Neural cell (in vitro differentiated cells): ENCODE measurements around the gene SLC9A3. TPM values are rescaled to one million over a fixed set of nuclear protein-coding genes. Genes with fewer than 3 reads are reported as not detected.

Experiments used
- H2AFZ ChIP-seq: fragments of 200-600, 300-800 bp; sonication (generic), shearing (Covaris generic); 2 replicates; pipeline ENCODE4 v1.6.0; 2014; ENCODE audit warnings: low read depth, mild to moderate bottlenecking, antibody characterized with exemption, low read length, moderate library complexity
- H3F3A ChIP-seq: fragments of 200-600 bp; shearing (Covaris generic); 2 replicates; pipeline ENCODE4 v1.6.1; 2016; ENCODE audit warnings: mild to moderate bottlenecking, moderate library complexity, mixed read lengths, antibody characterized with exemption, low read length; ENCODE audit not compliant: insufficient read depth, poor library complexity, severe bottlenecking
- H3K27ac ChIP-seq: fragments of 200-600, 300-800 bp; sonication (generic), shearing (Covaris generic); 2 replicates; pipeline ENCODE4 v1.5.1; 2014; ENCODE audit warnings: mild to moderate bottlenecking, low read length, moderate library complexity
- H3K27me3 ChIP-seq: fragments of 300-800, 200-600 bp; sonication (generic), shearing (Covaris generic); 2 replicates; pipeline ENCODE4 v1.6.0; 2014; ENCODE audit warnings: mild to moderate bottlenecking, low read depth, low read length, moderate library complexity; ENCODE audit not compliant: insufficient read depth
- H3K36me3 ChIP-seq: fragments of 300-800, 200-600 bp; sonication (generic), shearing (Covaris generic); 2 replicates; pipeline ENCODE4 v1.5.1; 2014; ENCODE audit warnings: mild to moderate bottlenecking, antibody characterized with exemption, low read length, moderate library complexity; ENCODE audit not compliant: insufficient read depth
- H3K4me2 ChIP-seq: fragments of 300-800, 200-600 bp; sonication (generic), shearing (Covaris generic); 2 replicates; pipeline ENCODE4 v1.6.0; 2014; ENCODE audit warnings: mild to moderate bottlenecking, low read length
- H3K4me3 ChIP-seq: fragments of 300-800, 200-600 bp; sonication (generic), shearing (Covaris generic); 2 replicates; pipeline ENCODE4 v1.5.1; 2014; ENCODE audit warnings: mild to moderate bottlenecking, low read length, moderate library complexity
- H3K79me2 ChIP-seq: fragments of 200-600 bp; shearing (Covaris generic); replicated peaks from 2 replicates; pipeline ENCODE4 v1.6.0; 2014; ENCODE audit warnings: mild to moderate bottlenecking, low read length, moderate library complexity; ENCODE audit not compliant: insufficient read depth
- H3K9ac ChIP-seq: fragments of 300-800, 200-600 bp; sonication (generic), shearing (Covaris generic); 2 replicates; pipeline ENCODE4 v1.6.1; 2016; ENCODE audit warnings: mild to moderate bottlenecking, low read length, mixed read lengths
- H3K9me2 ChIP-seq: fragments of 200-600 bp; shearing (Covaris generic); 2 replicates; pipeline ENCODE4 v1.6.1; 2016; ENCODE audit warnings: mild to moderate bottlenecking, low read length, mixed read lengths; ENCODE audit not compliant: insufficient read depth
- H3K9me3 ChIP-seq: fragments of 200-600, 300-800 bp; sonication (generic), shearing (Covaris generic); 2 replicates; pipeline ENCODE4 v1.6.1; 2016; ENCODE audit warnings: mild to moderate bottlenecking, mixed run types, low read length, moderate library complexity, mixed read lengths
- H4K20me1 ChIP-seq: fragments of 200-600 bp; shearing (Covaris generic); 2 replicates; pipeline ENCODE4 v1.6.1; 2016; ENCODE audit warnings: mild to moderate bottlenecking, mixed run types; ENCODE audit not compliant: insufficient read depth
- EP300 ChIP-seq: fragments of 450-650 bp; conservative IDR thresholded peaks from 2 replicates; pipeline ENCODE4 v1.6.1; 2014; ENCODE audit warnings: antibody characterized with exemption, mild to moderate bottlenecking, moderate library complexity; ENCODE audit not compliant: poor library complexity, severe bottlenecking
- EZH2 ChIP-seq: fragments of 200-600, 300-800 bp; shearing (Covaris generic), sonication (generic); IDR thresholded peaks from 2 replicates; pipeline ENCODE4 v1.6.1; 2014; ENCODE audit warnings: antibody characterized with exemption, low read length, borderline replicate concordance, mild to moderate bottlenecking; ENCODE audit not compliant: insufficient read depth, poor library complexity, severe bottlenecking
- MXI1 ChIP-seq: fragments of 450-650 bp; conservative IDR thresholded peaks from 2 replicates; pipeline ENCODE4 v1.6.1; 2014; ENCODE audit warnings: antibody characterized with exemption, mild to moderate bottlenecking; ENCODE audit not compliant: poor library complexity, severe bottlenecking
- POLR2AphosphoS5 ChIP-seq: IDR thresholded peaks from 2 replicates; pipeline ENCODE4 v1.6.1; 2012
- RAD21 ChIP-seq: fragments of 450-650 bp; conservative IDR thresholded peaks from 2 replicates; pipeline ENCODE4 v1.6.1; 2014; ENCODE audit warnings: antibody characterized with exemption, mild to moderate bottlenecking, moderate library complexity
- REST ChIP-seq: IDR thresholded peaks from 2 replicates; pipeline ENCODE4 v1.6.1; 2012; ENCODE audit warnings: borderline replicate concordance
- SMC3 ChIP-seq: fragments of 450-650 bp; conservative IDR thresholded peaks from 2 replicates; pipeline ENCODE4 v1.6.1; 2014; ENCODE audit warnings: antibody characterized with exemption, mild to moderate bottlenecking, moderate library complexity; ENCODE audit not compliant: poor library complexity
- TAF1 ChIP-seq: IDR thresholded peaks from 2 replicates; pipeline ENCODE4 v1.6.1; 2012; ENCODE audit warnings: low read depth
- polyA plus RNA-seq: library from polyadenylated mRNA; depleted of rRNA; stranded (reverse); fragments of >200 nt; gene quantifications from 2 replicates; pipeline ENCODE4 v1.2.3, GENCODE V29; 2014
- TF ChIP-seq, protein P1 (sequence below): fragments of 450-650 bp; IDR thresholded peaks from 2 replicates; pipeline ENCODE4 v1.5.1; 2014; ENCODE audit warnings: antibody characterized with exemption, mild to moderate bottlenecking, moderate library complexity; ENCODE audit not compliant: poor library complexity, severe bottlenecking

The SLC9A3 gene
- polyA plus RNA-seq, 1 donor from 2014 or later: 4.0 TPM

GRCh38 chr5:452978-453710 lies 71.1 kb downstream of the SLC9A3 start:
- H3F3A ChIP-seq: no peaks in the 10 kb centered on the region
- no peak overlapping the region for H3K27ac ChIP-seq
- no peak for TF ChIP-seq EZH2
- no peak for TF ChIP-seq RAD21
- TF ChIP-seq POLR2AphosphoS5: no peak
- TF ChIP-seq REST: no peak
- no peak for TF ChIP-seq SMC3
- TF ChIP-seq, protein P1, sequence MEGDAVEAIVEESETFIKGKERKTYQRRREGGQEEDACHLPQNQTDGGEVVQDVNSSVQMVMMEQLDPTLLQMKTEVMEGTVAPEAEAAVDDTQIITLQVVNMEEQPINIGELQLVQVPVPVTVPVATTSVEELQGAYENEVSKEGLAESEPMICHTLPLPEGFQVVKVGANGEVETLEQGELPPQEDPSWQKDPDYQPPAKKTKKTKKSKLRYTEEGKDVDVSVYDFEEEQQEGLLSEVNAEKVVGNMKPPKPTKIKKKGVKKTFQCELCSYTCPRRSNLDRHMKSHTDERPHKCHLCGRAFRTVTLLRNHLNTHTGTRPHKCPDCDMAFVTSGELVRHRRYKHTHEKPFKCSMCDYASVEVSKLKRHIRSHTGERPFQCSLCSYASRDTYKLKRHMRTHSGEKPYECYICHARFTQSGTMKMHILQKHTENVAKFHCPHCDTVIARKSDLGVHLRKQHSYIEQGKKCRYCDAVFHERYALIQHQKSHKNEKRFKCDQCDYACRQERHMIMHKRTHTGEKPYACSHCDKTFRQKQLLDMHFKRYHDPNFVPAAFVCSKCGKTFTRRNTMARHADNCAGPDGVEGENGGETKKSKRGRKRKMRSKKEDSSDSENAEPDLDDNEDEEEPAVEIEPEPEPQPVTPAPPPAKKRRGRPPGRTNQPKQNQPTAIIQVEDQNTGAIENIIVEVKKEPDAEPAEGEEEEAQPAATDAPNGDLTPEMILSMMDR: no peak
- TF ChIP-seq MXI1: no peak
- no peak for TF ChIP-seq EP300
- no peak for TF ChIP-seq TAF1
- H3K9me2 ChIP-seq: no peaks in the 10 kb centered on the region
- H3K27me3 ChIP-seq: no peaks in the 10 kb centered on the region
- H3K9me3 ChIP-seq: peaks cover 8% of the 10 kb centered on the region
- H4K20me1 ChIP-seq: no peaks in the 10 kb centered on the region
- H3K79me2 ChIP-seq: peaks cover 5% of the 10 kb centered on the region
- H3K9ac ChIP-seq: no peak overlapping the region
- H3K4me2 ChIP-seq: no peak overlapping the region
- no peak overlapping the region for H2AFZ ChIP-seq
- peaks cover 27% of the 10 kb centered on the region for H3K36me3 ChIP-seq
- no peak overlapping the region for H3K4me3 ChIP-seq

- H3K4me3 ChIP-seq: no peak overlapping the region
- peaks cover 5% of the 10 kb centered on the region for H3K79me2 ChIP-seq
- TF ChIP-seq EP300 (no peak), POLR2AphosphoS5 (no peak), TAF1 (no peak), SMC3 (no peak), MXI1 (no peak), EZH2 (no peak), REST (no peak), RAD21 (no peak)
- H4K20me1 ChIP-seq: no peaks in the 10 kb centered on the region
- no peaks in the 10 kb centered on the region for H3K27me3 ChIP-seq
- no peaks in the 10 kb centered on the region for H3F3A ChIP-seq
- no peak overlapping the region for H3K9ac ChIP-seq
- H3K36me3 ChIP-seq: peaks cover 31% of the 10 kb centered on the region
- H3K9me2 ChIP-seq: no peaks in the 10 kb centered on the region
- peaks cover 8% of the 10 kb centered on the region for H3K9me3 ChIP-seq
- no peak overlapping the region for H3K4me2 ChIP-seq
- no peak overlapping the region for H3K27ac ChIP-seq
- H2AFZ ChIP-seq: no peak overlapping the region
Measured at GRCh38 chr5:451587-452458, 72.4 kb downstream of the SLC9A3 start.
